Motor neuron (in vitro differentiated cells): ENCODE results near the gene PLCZ1. TPM values are rescaled to one million over a fixed set of nuclear protein-coding genes. Genes with fewer than 3 reads are reported as not detected.

Experiments
- ATAC-seq, 8 experiments: fragments of 200-7000 bp; cut with Tn5 transposase; replicated peaks in 6 of 8; 2 replicates each; pipeline ENCODE4 v1.8.0; 2021; ENCODE audit warnings: mild to moderate bottlenecking in 8 of 8, moderate library complexity in 8 of 8
- H3K27ac ChIP-seq, 2 donors: fragments of 250-450 bp; sonication (Bioruptor Pico); 2 replicates each; pipeline ENCODE4 v1.9.0; 2021; ENCODE audit warnings: antibody characterized with exemption in 2 of 2, mild to moderate bottlenecking in 2 of 2, moderate library complexity in 1 of 2
- H3K4me1 ChIP-seq, 2 donors: fragments of 250-450 bp; sonication (Bioruptor Pico); replicated peaks in 1 of 2; 2 replicates each; pipeline ENCODE4 v1.6.1; 2021; ENCODE audit warnings: antibody characterized with exemption in 2 of 2, mild to moderate bottlenecking in 2 of 2, moderate library complexity in 1 of 2
- H3K4me3 ChIP-seq, 5 donors: fragments of 250-450 bp; sonication (Bioruptor Pico); 2 replicates each; pipeline ENCODE4 v1.9.0; 2021; ENCODE audit warnings: antibody characterized with exemption in 5 of 5, mild to moderate bottlenecking in 5 of 5, moderate library complexity in 4 of 5
- WGBS, 10 experiments: fragments of 450-650 bp; shearing (Covaris generic); methylation state at CpG; one replicate each; pipeline ENCODE4 v1.0.0; 2022; 5-methylcytosine and 5-hydroxymethylcytosine counted together
- in situ Hi-C, 9 experiments: fragments of 400-800 bp; cut with MboI; loops; one replicate each; pipeline ENCODE4 v1.15.0; 2021; ENCODE audit warnings: low sequenced_read_pairs in 9 of 9, low pct_unique_long_range_greater_than_20kb in 2 of 9; ENCODE audit not compliant: unreplicated experiment in 9 of 9
- total RNA-seq, 8 experiments: library from RNA; unstranded; fragments of 300-600 nt; gene quantifications; 2 replicates each; pipeline versions ENCODE4 v1.2.3 to v1.2.4, GENCODE V29; 2022

The PLCZ1 gene
- total RNA-seq, 8 experiments from 2014 or later: not detected

- Histone ChIP-seq H3K4me1 (peaks cover 0 to 3% of the 10 kb centered on the region in 2 donors), H3K4me3 (no peak overlapping the region), H3K27ac (no peak overlapping the region)
- WGBS, 10 experiments: 83 to 100% (median 90%) methylated on average over 1 to 3 of the region's 3 CpGs; no CpG with 5 or more reads in 3 of the 10 experiments
- in situ Hi-C loops: no loop called here
- no peak for ATAC-seq
Measured at GRCh38 chr12:18644564-18644963, 93.2 kb downstream of the PLCZ1 start.

- peak in 5 of 8 experiments; percentile 74 to 97 (median 93) for ATAC-seq
- Histone ChIP-seq H3K4me1 (peaks cover 0 to 3% of the 10 kb centered on the region in 2 donors), H3K4me3 (no peak overlapping the region), H3K27ac (no peak overlapping the region)
- WGBS, 10 experiments: 40 to 100% (median 91%) methylated on average over 1 to 4 of the region's 5 CpGs; no CpG with 5 or more reads in 3 of the 10 experiments
- in situ Hi-C loops: no loop called here
Measured at GRCh38 chr12:18643681-18644080, 94.1 kb downstream of the PLCZ1 start.

GRCh38 chr12:18640321-18640955 lies 97.4 kb downstream of the PLCZ1 start:
- ATAC-seq: no peak
- no peak overlapping the region for H3K27ac ChIP-seq
- in situ Hi-C loops: no loop called here
- H3K4me1 ChIP-seq: no peaks in the 10 kb centered on the region
- WGBS, 10 experiments: 33 to 100% (median 90%) methylated on average over 1 to 4 of the region's 4 CpGs
- H3K4me3 ChIP-seq: no peak overlapping the region

DNA sequence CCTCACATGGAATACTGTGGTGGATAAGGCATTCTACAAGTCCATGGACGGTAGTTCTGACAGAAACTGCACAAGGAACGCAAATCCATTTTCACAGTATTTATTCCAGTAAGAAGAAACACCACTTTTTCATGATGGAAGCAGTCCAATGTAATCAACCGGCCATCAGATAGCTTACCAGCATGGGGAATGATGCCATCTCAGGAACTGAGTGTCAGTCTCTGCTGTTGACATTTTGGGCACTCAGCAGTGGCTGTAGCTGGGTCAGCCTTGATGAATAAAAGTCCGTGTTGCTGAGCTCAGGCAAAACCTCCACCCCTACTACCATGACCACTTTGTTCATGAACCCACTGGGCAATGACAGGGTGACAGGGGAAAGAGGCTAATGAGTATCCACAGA lies 103.4 kb downstream of the PLCZ1 start:
- 20 to 100% (median 69%) methylated on average over 1 to 4 of the region's 4 CpGs; no CpG with 5 or more reads in 3 of the 10 experiments for WGBS, 10 experiments
- no peaks in the 10 kb centered on the region for H3K4me1 ChIP-seq
- in situ Hi-C loops: no loop called here
- no peak overlapping the region for H3K4me3 ChIP-seq
- H3K27ac ChIP-seq: no peak overlapping the region
- no peak for ATAC-seq

Other genes starting within 250 kb of the PLCZ1 start
- gene CAPZA3, start 107 bp upstream of the PLCZ1 start, total RNA-seq: not detected